ENCODE results near the gene FGG. TPM values are rescaled to one million over a fixed set of nuclear protein-coding genes. Genes with fewer than 3 reads are reported as not detected.

Gene FGG
- total RNA-seq, 1 donor from 2014 or later: not detected

DNA sequence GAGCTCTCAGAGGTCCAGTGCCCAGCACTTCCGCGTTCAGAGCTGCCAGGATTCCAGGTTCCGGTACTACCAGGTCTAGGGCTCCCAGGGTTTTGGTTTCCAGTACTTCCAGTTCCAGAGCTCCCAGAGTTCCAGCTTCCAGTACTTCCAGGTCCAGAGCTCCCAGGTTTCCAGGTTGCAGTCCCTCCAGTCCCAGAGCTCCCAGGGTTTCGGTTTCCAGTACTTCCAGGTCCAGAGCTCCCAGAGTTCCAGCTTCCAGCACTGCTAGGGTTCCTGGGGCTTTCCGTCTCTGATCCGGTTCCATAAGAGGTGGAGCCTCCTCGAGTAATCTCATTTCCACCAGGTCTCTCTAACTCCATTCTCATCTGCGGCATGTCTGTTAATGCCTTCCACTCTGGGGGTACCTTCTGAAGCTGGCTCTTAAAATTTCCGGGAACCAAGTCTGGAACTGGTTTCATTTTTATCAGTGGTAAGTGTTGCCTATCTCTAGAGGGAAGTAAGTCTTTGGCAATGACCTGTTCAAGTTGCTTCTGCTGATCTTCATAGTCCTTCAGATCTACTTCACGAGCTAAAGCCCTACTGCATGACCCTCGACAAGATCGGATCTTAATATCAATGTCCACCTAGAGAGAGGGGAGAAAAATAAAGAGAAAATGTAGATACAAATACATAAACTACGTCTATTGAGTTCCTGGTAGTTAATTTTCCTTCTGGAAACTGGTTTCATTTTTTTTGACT is 26.0 kb downstream of the FGG start:
- intact Hi-C loops (cut with micrococcal nuclease): no loop called here

DNA sequence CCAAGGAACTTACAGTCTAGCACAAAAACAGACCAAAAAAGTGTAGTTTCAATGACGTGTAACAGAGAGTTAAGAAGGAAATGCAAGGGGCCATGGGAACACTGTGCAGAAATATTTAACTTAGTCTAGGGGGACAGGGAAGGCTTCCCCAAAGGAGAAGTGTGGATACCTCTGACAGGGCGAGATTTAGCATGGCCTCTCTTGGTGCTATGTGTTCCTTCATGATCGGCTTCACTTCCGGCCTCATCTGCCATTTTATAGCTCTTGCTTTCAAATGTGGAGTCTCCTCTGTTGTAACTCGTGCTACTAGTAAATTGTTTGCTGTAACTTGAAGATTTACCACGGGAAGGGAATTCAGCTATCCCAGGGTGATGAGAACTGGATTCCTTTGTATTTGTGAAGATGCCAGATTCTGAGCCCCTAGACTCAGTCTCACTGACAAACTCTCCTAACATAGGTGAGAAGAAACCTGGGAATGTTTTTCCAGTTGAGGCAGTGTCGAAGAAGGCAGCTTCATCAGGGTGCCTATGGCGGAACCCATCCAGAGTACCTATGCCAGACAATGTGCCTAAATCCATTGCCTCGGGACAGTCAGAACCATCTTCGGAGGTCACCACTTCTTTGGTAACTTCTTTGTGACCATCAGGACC is 27.0 kb downstream of the FGG start:
- intact Hi-C loops (cut with micrococcal nuclease): no loop called here

DNA sequence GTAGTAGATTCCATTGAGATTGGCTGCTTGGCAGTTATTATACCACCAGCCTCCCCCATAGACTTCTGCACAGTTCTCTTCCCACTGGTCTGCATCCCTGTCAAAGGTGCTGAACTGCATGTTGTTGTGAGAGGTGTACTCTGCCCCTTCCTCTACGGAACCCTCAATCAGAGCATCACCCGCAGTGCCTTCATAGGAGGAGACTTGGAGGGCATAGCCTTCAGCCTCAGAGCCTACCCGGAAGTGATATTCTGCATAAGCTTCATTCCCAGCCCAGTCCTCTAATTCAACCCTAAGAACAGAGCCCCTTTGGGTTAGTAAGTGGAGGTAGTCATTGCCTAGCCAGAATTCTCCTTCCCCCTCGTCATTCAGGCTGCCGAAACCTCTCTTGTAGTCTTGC is 28.2 kb downstream of the FGG start:
- intact Hi-C loops (cut with micrococcal nuclease): no loop called here

DNA sequence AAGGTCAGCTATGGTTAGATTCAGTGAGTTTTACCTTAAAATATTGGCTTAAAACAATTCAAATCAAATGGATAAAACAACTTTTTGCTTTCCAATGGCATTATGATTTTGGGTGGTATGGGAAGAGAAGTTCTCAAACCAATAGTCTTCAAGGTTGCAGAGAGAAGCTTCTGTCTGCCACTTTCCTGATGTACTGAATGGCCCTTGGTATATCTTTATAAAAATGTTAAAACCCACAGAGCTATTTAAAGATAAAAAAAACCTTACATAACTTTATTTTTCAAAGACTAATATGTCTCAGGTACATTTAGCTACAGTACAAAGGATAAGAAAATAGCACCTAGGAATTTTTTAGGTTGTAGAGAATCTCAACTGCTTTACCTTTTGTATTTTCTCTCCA is 28.8 kb downstream of the FGG start:
- intact Hi-C loops (cut with micrococcal nuclease): no loop called here

DNA sequence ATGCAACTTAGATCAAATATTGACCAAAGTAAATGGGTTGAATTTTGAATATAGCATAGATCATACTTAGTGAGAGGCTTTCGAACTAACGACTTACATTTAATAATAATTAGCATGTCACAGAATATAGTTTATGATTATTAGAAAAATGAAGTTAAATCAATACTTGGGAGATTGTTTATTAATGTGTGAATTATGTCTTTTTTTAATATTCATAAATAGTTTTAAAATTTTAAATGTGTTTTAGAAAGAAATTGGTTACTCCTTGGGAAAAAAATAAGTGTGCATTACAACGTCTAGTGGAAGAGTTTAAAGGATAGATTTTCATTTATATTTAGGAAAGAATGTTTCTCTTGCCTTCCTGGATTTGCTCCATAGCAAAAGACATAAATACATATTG is 29.2 kb downstream of the FGG start:
- intact Hi-C loops (cut with micrococcal nuclease): no loop called here

DNA sequence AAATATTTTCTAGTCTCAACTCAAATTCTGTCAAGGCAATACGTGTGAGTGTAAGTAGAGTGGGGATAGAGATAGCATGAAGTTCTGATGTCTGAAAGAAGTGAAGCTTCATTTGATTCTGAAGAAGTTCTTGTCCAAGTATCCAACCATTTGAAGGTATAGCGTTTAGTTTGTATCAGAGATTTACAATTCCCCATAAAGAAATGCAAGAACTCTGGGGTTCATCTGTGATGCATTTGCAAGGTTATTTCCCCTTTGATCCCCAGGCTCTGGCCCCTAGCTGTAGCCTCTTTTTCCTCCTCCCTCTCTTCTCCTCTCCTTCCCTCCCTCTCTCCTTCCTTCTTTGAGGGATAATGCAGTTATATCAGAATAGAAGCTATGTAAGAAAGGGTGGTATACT is 29.7 kb downstream of the FGG start:
- intact Hi-C loops (cut with micrococcal nuclease): no loop called here

DNA sequence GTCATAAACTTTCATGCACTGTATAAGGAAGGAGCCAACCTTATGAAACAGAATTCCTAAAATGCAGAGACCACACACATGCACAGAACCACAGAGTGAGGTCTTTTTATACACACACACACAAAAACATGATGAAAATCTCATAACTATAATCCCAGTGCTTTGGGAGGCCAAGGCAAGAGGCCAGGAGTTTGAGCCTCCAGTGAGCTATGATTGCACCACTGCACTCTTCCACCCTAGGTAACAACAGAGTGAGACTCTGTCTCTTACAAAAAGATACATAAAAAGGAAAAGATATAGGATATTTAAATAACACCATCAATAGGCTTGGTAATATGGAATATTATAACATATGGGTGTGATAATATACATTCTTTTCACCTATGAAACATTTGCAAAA is 32.5 kb downstream of the FGG start:
- intact Hi-C loops (cut with micrococcal nuclease): no loop called here

DNA sequence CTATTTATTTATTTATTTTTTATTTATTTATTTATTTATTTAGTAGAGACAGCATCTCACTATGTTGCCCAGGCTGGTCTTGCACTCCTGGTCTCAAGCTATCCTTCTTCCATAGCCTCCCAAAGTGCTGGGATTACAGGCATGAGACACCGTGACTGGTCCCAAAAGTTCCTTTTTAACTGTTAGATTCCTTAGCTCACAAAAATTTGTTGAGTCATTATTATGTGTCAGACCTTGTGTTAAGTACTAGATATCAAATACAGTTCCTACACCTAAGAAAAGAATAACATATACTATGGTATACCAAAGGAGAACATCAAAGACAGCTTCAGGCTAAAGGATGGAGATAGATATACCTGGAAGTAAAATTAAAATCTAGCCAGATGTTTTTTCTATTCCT is 33.5 kb downstream of the FGG start:
- intact Hi-C loops (cut with micrococcal nuclease): no loop called here

DNA sequence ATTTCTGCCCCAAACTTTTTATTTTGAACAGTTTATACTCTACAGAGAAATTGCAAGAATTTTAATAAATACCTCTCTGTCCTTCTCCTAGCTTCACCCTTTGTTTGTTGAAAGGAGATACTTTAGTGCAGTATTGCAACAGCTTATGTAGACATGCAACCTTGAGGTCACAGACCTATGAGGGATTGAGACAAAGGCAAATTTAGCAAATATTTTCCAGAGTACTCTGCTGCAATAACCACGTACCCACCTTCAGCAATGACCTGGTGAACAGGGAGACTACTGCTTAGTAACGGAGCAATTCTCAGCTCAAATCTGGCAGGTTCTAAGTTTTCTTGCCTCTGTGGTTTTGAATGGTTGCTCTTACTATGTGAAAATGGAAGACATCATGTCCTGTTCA is 35.1 kb downstream of the FGG start:
- intact Hi-C loops (cut with micrococcal nuclease): no loop called here

DNA sequence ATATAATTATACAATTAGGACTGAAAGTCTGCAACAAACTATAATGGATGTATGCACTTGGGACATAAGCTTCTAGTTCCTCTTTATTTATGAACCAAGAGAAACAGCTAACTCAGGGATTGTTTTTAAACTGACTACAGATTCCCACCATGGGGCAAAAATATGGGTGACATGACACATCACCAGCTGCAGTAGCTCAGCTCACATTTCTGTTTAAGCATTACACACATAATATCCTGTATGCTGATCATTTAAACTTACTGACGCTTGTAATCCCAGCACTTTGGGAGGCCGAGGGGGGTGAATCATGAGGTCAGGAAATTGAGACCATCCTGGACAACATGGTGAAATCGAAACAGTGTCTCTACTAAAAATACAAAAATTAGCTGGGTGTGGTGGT is 38.1 kb downstream of the FGG start:
- intact Hi-C loops (cut with micrococcal nuclease): no loop called here

DNA sequence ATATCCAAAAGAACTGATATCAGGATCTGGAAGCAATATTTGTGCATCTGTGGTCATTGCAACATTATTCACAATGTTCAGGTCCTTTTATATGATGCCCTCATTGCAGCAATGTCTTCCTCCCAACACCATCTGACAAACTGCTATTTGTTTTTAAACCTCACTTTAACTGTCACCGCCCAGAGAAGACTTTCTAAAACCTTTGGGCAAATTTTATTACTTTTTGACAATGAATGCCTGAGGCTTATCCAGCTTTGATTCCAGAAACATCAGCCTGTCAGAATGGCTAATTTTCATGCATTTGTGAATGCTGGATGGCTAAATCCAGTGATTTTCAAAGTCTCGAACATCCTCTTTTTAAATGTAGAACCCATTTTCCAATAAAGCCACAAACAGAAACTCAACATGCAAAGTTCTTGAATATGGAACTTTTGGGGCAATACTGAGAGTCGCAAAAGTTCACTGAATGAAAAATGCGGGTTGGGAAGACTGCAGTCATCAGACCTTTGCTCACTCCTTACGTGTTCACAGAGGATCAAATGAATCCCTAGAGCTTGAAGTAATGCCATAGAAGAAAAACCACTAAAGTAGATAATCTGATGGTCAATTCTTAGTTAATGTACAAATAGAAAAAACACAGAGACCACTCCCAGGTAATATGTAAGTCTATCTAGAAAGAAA is 39.1 kb downstream of the FGG start:
- intact Hi-C loops (cut with micrococcal nuclease): no loop called here

DNA sequence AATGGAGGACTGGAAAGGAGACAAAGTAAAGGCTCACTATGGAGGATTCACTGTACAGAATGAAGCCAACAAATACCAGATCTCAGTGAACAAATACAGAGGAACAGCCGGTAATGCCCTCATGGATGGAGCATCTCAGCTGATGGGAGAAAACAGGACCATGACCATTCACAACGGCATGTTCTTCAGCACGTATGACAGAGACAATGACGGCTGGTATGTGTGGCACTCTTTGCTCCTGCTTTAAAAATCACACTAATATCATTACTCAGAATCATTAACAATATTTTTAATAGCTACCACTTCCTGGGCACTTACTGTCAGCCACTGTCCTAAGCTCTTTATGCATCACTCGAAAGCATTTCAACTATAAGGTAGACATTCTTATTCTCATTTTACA is 42.9 kb downstream of the FGG start:
- intact Hi-C loops (cut with micrococcal nuclease): no loop called here

DNA sequence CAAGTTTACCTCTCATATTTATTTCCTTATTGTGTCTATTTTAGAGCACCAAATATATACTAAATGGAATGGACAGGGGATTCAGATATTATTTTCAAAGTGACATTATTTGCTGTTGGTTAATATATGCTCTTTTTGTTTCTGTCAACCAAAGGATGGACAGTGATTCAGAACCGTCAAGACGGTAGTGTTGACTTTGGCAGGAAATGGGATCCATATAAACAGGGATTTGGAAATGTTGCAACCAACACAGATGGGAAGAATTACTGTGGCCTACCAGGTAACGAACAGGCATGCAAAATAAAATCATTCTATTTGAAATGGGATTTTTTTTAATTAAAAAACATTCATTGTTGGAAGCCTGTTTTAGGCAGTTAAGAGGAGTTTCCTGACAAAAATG is 43.4 kb downstream of the FGG start:
- intact Hi-C loops (cut with micrococcal nuclease): no loop called here

DNA sequence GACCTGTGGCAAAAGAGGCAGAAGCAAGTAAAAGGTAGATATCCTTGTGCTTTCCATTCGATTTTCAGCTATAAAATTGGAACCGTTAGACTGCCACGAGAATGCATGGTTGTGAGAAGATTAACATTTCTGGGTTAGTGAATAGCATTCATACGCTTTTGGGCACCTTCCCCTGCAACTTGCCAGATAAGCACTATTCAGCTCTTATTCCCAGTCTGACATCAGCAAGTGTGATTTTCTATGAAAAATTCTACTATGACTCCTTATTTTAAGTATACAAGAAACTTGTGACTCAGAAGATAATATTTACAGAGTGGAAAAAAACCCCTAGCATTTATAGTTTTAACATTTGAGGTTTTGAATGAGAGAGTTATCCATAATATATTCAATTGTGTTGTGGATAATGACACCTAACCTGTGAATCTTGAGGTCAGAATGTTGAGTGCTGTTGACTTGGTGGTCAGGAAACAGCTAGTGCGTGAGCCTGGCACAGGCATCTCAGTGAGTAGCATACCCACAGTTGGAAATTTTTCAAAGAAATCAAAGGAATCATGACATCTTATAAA is 45.7 kb downstream of the FGG start:
- intact Hi-C loops (cut with micrococcal nuclease): no loop called here

DNA sequence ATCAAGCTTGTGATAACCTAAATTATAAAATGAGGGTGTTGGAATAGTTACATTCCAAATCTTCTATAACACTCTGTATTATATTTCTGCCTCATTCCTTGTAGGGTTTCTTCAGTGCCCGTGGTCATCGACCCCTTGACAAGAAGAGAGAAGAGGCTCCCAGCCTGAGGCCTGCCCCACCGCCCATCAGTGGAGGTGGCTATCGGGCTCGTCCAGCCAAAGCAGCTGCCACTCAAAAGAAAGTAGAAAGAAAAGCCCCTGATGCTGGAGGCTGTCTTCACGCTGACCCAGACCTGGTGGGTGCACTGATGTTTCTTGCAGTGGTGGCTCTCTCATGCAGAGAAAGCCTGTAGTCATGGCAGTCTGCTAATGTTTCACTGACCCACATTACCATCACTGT is 46.8 kb downstream of the FGG start:
- intact Hi-C loops (cut with micrococcal nuclease): no loop called here

DNA sequence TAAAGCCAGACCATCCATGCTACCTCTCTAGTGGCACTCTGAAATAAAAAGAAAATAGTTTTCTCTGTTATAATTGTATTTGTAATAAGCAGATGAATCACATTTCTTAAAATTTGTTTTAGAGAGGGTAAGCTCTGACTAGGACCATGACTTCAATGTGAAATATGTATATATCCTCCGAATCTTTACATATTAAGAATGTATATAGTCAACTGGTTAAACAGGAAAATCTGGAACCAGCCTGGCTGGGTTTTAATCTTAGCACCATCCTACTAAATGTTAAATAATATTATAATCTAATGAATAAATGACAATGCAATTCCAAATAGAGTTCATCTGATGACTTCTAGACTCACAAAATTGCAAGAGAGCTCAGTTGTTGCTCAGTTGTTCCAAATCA is 48.1 kb downstream of the FGG start:
- intact Hi-C loops (cut with micrococcal nuclease): no loop called here

DNA sequence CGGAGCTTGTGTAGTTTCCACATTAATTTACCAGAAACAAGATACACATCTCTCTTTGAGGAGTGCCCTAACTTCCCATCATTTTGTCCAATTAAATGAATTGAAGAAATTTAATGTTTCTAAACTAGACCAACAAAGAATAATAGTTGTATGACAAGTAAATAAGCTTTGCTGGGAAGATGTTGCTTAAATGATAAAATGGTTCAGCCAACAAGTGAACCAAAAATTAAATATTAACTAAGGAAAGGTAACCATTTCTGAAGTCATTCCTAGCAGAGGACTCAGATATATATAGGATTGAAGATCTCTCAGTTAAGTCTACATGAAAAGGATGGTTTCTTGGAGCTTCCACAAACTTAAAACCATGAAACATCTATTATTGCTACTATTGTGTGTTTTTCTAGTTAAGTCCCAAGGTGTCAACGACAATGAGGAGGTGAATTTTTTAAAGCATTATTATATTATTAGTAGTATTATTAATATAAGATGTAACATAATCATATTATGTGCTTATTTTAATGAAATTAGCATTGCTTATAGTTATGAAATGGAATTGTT is 49.7 kb downstream of the FGG start, which contains the start of gene FGB:
TSS of gene FGB (plus strand) at position 315 of the 558 bp plus-strand sequence. CDS start at position 323, 8 bp downstream.
- intact Hi-C loops (cut with micrococcal nuclease): no loop called here

DNA sequence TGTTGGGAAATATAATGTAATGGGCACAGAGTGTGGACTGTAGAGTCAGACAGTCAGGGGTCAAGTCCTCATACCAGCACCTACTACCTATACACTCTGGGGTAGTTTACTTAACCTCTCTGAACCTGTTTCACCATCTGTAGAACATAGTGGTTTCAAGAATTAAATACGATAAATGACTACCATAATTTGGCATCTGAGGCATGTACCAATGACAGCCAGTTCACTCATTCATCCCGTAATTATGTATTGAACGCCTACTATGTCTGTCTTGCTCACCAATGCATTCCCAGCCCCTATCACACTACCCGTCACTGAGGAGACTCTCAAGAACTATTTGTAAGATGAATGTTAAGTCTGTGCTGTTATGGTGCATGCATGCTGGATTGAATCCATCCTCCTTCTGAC is 51.6 kb downstream of the FGG start:
- intact Hi-C loops (cut with micrococcal nuclease): no loop called here

DNA sequence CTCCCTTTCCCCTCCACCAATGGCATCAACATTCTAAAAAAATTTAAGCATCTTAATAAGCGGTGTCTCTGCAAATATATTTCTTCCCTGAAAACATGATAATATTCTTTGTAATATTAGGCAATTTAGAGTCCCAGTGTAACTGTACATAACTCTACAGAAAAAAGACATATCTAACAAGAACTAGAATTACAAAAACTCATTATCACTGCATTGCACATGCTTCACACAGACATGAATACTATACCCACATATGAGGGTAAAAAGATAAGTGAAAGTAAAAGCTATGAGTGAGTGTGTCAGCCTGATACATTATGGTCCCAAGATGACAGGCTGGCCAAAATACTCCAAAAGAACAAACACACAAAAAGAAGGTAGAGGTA is 52.0 kb downstream of the FGG start:
- intact Hi-C loops (cut with micrococcal nuclease): no loop called here

DNA sequence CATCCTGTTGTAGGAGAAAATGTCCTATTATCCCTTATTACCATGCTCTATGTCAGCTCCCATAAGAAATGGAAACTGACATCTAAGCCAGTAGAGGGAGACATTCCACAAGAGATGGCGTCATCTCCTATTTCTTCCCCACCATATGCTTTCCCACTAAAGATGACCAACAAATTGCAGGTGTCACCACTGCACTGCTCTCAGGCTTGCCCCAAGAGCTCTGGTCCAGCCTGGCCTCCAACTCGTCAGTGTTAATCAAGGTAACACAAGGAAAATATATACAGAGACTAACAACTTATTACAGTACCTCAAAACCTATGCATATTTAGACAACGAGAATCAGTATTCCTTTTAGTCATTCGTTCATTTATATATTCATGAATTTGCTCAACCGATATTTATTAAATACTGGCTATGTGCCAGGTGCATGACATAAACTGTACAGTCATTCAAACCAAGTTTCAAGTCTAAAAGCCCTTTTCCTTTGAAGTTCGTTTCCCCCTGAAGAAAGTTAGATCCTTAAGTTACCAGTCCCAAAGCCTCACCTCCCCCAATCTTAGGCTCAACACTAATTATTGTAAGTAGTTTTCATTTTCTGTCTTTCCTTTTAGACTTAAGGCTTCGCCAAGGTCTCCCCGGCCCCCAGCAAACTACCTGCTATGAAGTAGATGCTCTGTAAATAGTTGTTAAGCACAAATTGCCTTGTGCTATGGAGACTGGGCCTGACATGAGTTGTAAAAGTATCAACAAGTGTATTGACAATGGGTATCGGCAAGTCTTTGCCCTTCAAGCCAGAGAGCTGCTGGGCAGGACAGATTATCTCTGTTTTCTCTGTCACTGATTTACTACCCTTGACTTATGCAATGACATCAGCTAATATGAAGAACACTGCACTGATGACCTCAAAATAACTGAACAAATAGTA is 52.7 kb downstream of the FGG start:
- intact Hi-C loops (cut with micrococcal nuclease): loop anchor here (1.0 to 10.0 kb wide), 4 partner anchors 59 to 1785 kb away; partner anchors contain the start of genes ARFIP1, MND1 and TIGD4

DNA sequence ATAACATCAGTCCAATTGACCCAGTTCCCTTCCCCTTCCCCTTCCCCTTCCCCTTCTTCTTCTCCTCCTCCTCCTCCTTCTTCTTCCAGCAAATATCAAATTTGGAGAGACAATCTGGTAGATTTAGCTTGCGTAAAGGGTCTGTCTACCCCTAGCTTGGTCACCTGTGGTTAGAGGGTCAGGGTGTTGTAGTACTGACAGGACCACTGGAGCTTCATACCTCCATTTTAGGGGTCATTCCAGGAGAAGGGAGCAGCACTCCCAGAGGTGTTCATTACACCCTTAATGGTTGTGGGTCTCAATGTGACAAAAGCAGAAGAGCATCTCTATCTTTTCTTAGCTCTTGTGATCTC is 53.3 kb downstream of the FGG start:
- intact Hi-C loops (cut with micrococcal nuclease): loop anchor here (1.0 to 10.0 kb wide), 4 partner anchors 59 to 1784 kb away; partner anchors contain the start of genes ARFIP1, MND1 and TIGD4
